Renal cortex interstitium (tissue), 11 donors: Measurements from ENCODE around the gene NRN1L. TPM values are rescaled to one million over a fixed set of nuclear protein-coding genes. Genes with fewer than 3 reads are reported as not detected.
"Not testable (repeated sequence)": the region's sequence is repeated elsewhere in the genome, so short reads cannot be mapped to it uniquely, and the experiment has no call there.

Experiments
- DNase-seq, 11 donors: peaks; one replicate each; pipeline ENCODE4 v3.0.0-alpha.2; 2013; ENCODE audit warnings: low read depth in 9 of 11, low spot score in 4 of 11; ENCODE audit errors: extremely low read depth in 1 of 11
- polyA plus RNA-seq, 3 donors: library from polyadenylated mRNA; unstranded; fragments of 120-200 nt; gene quantifications; one replicate each; pipeline ENCODE4 v1.2.1, GENCODE V29; 2013; ENCODE audit not compliant: insufficient read length in 3 of 3

NRN1L gene
- polyA plus RNA-seq, 3 donors, result 0.43 to 0.70 TPM; not detected in 1

DNA sequence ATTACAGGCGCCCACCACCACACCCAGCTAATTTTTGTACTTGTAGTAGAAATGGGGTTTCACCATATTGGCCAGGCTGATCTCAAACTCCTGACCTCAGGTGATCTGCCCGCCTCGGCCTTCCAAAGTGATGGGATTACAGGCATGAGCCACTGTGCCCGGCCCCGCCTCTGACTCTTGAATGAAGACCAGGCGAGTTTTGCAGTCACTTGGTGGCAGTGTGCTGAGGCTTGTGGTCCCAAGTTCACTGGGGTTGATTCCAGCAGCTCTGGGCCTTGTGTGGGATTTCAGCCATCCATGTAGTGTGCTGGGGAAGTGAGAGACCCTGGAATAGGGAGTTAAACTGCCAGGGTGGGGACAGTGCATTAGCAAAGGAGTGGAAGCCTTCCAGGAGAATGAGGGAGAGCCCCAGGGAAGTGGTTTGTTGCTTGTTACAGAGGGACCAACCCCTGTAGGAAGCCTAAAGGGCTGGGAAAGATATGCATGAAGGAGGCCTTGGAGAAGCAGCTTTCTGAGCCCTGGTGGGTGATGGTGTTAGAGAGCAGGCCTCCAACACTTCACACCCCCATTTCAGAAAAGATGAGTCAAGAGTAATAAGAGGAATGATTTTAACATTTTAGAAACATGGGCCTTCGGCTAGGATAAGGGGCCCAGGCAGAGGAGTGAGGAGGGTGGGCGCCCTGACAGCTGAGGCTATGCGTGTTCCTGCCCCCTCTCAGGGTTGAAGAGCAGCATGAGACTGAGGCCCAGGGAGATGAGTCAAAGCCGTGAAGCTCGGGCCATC, 22.9 kb downstream of the NRN1L start:
- no peak for DNase-seq

DNA sequence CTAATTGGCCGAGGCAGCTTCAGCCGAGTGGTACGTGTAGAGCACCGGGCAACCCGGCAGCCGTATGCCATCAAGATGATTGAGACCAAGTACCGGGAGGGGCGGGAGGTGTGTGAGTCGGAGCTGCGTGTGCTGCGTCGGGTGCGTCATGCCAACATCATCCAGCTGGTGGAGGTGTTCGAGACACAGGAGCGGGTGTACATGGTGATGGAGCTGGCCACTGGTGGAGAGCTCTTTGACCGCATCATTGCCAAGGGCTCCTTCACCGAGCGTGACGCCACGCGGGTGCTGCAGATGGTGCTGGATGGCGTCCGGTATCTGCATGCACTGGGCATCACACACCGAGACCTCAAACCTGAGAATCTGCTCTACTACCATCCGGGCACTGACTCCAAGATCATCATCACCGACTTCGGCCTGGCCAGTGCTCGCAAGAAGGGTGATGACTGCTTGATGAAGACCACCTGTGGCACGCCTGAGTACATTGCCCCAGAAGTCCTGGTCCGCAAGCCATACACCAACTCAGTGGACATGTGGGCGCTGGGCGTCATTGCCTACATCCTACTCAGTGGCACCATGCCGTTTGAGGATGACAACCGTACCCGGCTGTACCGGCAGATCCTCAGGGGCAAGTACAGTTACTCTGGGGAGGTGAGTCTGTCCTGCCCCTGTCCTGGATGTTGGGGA, 24.5 kb downstream of the NRN1L start:
- no peak for DNase-seq

DNA sequence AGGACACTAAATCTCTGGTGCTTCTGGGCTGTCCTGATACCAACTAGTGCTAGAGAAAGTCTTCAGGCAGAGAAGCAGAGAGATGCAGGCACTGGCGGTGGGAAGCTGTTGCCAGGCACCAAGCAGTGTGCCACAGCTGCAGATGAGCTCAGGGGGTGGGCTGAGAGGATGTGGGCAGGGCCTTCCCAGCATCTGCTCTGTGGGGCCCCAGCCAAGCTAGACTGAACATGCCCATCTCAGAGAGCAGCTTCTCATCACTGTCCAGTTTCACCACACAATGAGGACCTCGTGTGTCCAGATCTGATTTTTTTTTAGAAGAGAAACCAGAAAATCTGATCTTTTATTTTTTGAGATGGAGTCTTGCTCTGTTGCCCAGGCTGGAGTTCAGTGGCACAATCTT, 25.5 kb downstream of the NRN1L start:
- DNase-seq, result no peak

DNA sequence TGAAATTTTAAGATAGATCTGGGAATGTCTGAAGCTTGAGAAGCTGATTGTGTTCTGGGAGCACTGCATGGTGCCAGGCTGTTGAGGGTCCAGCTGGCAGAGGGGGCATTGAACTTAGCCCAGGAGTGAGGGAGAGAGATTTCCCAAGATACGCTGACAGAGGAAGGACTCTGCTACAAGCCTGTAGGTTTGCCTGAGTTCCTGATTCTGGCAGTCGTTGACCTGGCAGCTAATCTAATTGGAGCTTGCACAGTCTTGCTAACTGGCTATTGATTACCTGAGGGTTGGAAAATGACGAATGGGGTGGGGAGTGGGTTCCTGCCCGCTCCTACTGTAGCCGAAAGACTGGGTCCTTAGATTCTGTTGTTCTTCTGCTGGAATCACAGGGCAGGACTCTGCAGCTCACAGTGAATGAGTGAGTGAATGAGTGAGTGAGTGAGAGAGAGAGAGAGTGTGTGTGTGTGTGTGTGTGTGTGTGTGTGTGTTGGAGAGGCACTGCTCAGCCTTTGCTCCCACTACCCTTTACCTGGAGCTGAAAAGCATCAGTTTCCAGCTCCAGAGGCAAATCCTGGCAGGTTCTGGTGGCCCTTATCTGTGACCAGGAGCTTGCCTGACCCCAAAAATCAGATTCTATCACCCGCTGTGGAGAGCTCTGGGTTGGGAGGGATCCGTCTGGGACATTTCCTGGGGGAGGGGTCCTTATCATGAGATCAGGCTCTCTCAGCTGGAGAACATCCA, 30.2 kb downstream of the NRN1L start:
- no peak for DNase-seq

DNA sequence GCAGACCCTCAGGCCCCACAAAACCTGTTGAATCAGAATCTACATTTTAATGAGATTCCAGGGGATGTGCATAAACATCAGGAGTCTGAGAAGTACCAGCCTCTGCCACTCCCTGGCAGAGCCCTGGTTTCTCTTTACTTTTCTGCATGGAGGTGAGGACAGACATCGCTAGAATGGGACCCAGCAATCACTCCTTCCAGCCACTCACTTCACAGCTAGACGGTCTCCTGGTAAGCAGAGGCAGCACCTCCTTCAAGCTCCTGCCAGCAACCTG, 30.7 kb downstream of the NRN1L start:
- DNase-seq, result not testable (repeated sequence)

DNA sequence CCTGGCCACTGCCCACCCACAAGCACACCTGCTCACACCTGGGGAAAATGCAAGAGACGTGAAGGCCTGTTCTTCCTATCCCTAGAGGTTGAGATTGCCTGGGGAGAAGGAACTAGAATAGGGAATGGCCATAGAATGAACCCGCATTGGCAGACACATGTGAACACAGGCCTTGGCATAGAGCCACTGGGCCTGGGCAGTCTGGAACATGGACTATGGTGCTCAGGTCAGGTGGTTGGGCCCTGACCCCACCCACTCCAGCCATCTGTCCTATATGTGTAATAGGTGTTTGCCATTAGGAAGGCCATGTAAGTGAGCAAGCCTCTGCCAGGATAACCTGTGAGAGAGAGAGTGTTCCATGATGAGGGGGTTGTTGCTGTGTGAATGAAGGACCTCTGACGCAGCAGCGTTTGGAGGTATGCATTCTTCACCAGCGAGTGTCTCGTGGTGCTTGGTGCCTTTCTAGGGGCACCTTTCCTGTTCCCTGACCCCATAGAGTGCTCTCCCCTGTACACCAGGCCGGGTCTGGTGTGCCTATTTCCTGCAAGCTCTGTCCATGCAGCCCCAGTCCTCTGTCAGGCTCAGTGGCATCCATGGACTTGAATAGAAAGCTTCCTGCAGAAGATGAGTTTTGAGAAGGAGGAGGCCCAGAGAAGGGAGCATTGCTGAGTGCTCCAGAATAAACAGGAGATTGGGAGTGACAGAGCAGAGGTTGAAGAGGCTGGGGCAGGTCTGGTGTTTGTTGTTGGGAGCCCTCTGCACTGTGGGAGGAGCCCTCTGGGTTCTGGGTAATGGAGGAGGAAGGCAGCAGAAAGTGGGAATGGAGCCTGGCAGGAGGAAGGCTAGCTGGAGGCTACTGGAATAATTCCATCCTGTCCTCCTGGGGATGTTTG, 31.4 kb downstream of the NRN1L start:
- no peak for DNase-seq

DNA sequence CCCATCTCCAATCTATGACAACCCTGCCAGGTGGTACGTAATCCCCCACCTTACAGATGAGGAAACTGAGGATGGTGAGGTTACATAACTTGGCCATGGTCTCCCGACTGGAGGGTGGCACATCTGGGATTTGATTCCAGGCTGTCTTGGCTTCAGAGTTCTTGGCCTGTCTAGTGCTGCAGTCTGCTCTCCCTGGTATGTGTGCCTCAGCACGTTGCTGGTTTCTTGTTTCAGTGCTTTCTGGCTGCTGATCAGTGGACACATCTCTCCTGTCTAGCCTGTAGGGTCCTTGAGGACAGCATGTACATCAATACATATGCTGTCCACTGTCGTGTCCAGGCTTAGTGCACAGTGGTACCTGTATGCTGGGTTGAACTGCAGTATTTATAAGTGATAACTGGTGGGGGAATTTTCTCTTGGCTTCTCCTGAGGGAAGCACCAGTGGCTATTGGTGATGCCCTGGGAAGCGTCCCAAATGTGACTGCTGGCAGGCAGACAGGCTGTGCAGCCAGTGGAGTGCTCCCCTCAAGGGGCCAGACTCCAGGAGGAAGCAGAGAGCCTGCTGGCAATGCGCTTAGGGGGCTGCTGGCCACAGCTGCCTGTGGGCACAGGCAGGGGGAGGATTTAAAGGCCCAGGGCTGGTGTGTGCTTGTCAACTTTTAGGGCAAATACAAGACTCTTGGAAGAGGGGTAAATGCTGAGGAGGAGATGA, 32.6 kb downstream of the NRN1L start:
- no peak for DNase-seq

DNA sequence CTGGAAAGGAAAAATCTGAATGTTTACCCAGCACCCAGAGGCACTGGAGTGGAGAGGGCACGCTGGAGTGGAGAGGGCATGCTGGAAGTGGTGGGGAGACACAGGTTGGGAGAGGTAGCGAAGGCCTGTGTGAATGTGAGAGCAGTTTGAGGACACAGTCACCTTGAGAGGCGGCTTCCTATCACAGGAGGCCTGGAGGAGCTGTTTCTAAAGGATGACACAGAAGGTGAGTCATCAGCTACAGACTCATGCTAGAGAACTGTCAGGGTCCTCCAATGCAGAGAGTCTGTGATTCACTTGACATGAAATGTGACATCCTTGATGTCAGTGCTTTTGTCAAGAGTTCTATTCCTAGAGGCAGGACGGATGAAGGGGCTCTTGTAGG, 33.2 kb downstream of the NRN1L start:
- no peak for DNase-seq

DNA sequence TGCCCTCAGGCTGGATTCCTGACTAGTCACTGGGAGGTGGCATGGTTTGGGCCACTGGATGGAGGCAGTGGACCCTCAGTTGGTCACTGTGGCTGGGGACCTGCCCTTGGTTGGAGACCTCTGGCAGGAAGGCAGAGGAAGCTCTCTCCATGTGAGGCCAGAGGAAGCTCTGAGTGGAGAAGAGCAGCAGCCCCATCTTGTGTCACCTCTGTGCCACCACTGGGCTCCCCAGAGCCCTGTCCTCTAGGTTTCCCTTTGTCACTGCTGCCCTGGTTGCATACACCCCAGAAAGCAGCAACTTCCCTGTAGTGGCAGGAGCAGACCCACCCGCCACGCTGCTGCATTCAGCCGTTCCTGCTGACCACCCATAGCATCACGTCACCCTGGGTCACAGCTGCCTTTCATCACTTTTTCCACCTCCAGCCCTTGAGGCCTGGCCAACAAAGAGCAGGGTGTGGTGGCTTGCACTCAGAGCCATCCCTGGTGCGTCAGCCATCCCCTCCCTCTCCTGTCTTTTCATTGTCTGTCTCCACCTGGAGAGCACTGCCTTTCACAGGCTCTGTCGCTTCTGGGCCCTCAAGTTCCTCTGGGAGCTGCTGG, 35.0 kb downstream of the NRN1L start:
- no peak for DNase-seq

DNA sequence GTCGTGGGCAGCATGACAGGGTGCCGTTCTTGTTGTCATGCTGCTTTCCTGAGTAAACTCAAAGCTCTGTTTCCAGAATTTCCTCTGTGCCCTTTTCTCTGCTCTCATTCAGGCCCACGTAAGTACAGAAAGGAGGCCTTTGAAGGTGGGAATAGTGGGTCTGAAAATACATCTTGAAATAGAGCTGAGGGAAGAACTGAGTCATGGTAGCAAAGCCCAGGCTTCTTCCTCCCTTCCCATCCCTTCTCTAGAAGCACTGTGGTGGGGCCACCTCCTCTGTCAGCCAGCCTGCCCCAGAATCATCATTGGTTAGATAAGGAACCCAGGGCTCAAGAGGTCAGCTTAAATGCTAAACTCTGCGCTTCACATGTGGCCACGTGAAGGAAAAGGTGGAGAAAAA, 37.5 kb downstream of the NRN1L start:
- DNase-seq, result no peak

DNA sequence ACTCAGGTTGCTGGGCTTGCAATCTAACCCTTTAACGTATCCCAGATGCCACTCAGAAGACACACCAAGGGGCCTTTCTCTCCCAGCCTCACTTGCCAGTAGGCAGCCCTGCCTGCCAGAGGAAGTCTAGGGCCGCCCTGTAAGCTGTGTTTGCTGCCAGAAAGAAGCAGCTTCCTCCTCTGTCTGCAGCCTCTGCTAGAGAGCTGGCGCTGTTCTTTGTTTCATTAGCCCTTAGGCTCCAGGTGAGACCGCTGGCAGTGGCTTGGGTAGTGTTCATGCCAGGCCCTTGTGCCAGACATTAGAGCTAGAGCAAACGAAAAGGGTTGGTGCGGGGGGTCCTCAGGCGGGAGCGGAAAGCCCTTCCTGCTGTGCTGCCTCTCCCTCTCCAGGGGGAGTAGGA, 38.1 kb downstream of the NRN1L start:
- no peak for DNase-seq

DNA sequence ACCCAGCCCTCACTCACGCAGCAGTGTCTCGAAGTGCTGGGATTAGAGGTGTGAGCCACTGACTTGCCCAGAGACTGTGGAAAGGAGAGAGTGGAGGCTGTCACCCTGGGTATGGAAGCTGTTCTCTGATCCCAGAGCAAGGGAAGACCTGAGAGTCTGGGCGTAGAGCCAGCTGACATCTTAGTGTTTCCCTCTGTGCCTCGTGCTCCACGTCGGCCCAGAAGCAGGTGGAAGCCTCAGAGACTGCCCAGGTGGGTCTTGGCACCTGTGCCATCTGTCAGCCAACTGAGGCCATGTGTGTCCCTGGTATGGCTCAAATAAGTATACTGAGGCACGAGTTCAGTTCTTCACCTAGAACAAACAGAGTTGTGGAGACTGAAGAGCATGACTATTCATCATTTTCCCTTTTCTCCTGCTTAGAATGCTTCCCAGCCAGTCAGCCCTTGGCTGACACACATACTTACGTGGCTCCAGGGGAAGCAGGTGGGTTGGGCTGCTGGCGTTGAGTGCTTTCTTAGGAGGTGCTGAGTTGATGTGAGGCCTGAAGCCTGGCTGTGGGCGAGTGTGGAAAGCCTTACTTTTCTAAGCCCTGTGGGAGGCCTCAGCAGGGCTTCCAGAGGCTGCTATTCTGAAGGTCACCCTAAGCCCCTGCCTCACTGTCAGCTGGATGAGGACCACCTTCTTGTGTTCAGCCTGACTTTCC, 38.9 kb downstream of the NRN1L start:
- no peak for DNase-seq

DNA sequence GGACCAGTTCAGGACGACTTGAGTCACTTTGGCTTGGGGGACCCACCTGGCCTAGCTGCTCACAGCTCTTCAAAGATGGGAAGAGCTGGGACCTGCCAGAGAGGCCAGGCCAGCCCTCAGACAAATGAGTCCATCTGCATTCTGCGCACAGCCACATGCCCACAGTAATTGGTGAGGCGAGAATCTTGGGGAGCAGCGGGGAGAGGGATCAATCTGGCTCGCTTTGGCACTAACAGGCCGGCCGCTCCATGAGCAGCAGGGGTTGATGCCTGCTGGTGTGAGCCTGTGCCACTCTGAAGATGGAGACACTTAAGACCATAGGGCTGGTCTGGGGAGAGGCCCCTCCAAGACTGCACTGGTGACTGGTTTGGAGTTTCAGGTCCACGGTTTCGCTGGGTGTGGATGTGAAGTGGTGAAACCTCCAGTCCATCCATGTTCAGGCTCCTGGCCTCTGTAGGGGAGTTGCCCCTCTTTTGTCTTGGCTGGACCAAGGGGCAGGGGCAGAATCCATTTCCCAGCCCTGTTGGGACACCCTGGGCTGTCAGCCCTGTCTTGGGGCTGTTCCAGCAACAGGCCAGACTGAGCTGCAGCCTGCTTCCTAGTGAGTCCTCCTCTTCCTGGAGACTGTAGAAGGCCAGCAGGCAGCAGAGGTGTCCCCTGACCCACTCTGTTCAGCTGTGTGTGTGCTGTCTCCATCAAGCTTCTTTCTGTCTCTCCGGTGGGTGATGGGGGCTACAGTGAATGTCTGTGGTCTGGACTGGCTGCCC, 39.6 kb downstream of the NRN1L start:
- no peak for DNase-seq

DNA sequence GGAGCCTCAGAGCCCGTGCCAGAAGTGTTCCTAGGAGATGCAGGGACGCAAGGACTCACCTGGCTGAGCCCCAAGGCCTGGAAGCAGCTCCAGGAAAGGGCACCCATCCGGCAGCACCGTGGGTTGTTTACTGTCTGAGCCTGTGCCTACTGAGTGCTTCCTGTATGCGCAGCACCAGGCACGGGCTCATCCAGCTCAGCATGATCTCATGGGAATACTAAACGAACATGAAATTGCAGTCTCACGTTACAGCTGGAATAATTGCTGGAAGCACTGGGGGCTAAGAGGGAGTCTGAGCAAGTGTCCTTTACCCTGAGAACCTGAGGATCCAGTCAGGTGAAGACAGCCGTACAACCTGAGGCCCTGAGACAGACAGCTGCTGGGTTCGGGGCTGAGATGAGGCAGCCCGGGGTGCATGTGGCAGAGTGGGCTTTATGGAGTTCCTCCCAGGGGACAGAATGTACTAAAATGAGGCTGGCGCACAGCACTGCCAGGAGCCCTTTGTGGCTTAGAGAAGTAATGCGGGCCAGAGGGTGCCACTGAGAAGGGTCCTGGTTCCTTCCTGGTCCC, 41.6 kb downstream of the NRN1L start:
- no peak for DNase-seq

DNA sequence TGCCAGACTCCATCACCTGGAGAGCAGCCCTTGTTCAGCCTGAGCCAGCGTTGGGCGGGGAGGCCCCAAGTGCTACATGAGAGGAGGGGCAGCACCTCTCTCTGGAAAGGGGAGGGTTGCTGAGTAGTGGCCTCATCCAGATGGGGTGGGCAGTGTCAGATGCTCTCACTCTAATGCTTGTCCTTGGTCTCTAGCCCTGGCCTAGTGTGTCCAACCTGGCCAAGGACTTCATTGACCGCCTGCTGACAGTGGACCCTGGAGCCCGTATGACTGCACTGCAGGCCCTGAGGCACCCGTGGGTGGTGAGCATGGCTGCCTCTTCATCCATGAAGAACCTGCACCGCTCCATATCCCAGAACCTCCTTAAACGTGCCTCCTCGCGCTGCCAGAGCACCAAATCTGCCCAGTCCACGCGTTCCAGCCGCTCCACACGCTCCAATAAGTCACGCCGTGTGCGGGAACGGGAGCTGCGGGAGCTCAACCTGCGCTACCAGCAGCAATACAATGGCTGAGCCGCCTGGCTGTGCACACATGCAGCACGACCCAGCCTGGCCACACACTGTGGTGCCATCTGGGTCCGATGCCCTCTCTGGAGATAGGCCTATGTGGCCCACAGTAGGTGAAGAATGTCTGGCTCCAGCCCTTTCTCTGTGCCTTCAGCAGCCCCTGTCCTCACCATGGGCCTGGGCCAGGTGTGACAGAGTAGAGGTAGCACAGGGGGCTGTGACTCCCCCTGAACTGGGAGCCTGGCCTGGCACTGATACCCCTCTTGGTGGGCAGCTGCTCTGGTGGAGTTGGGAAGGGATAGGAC, 42.7 kb downstream of the NRN1L start:
- no peak for DNase-seq

DNA sequence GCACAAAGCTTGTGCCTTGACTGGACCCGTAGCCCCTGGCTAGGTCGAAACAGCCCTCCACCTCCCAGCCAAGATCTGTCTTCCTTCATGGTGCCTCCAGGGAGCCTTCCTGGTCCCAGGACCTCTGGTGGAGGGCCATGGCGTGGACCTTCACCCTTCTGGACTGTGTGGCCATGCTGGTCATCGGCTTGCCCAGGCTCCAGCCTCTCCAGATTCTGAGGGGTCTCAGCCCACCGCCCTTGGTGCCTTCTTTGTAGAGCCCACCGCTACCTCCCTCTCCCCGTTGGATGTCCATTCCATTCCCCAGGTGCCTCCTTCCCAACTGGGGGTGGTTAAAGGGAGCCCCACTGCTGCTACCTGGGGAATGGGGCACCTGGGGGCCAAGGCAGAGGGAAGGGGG, 43.5 kb downstream of the NRN1L start:
- no peak for DNase-seq
